Urinary bladder (tissue), 4 donors: ENCODE measurements around the gene BTBD9. TPM values are rescaled to one million over a fixed set of nuclear protein-coding genes. Genes with fewer than 3 reads are reported as not detected.
A peak's percentile ranks its signal among the peaks of the same experiment; 100 is the strongest.

Experiments used
- DNase-seq: peaks from one replicate; pipeline ENCODE4 v3.0.0-alpha.2; 2015; ENCODE audit errors: extremely low spot score
- H3K27ac ChIP-seq: one replicate; pipeline ENCODE4 v1.5.1; 2013; ENCODE audit warnings: low read depth, mild to moderate bottlenecking, moderate library complexity
- H3K36me3 ChIP-seq: one replicate; pipeline ENCODE4 v1.6.1; 2013; ENCODE audit warnings: mild to moderate bottlenecking, moderate library complexity; ENCODE audit not compliant: insufficient read depth
- H3K4me1 ChIP-seq: one replicate; pipeline ENCODE4 v1.6.1; 2013; ENCODE audit warnings: mild to moderate bottlenecking, moderate library complexity; ENCODE audit not compliant: insufficient read depth
- H3K4me3 ChIP-seq: one replicate; pipeline ENCODE4 v1.5.1; 2013; ENCODE audit warnings: low read depth, low read length
- WGBS: extraction: QIAGEN DNeasy Blood & Tissue Kit; methylation state at CpG from one replicate; pipeline ENCODE4 v1.1.7; 2013; 5-methylcytosine and 5-hydroxymethylcytosine counted together
- polyA plus RNA-seq: library from polyadenylated mRNA; stranded (reverse); fragments of 200-250 nt; gene quantifications from one replicate; pipeline ENCODE4 v1.2.3, GENCODE V29; 2013
- total RNA-seq: library from RNA; depleted of rRNA; stranded (reverse); fragments of >200 nt; gene quantifications from one replicate; pipeline ENCODE4 v1.2.3, GENCODE V29; 2014
- donor health status: healthy with polysubstance abuse.
- donor health status: healthy.

The BTBD9 gene
- total and polyA plus RNA-seq, 2 donors: 5.3 to 34.2 TPM

GRCh38 chr6:38378801-38379200 lies 260.9 kb downstream of the BTBD9 start:
- DNase-seq: no peak
- no peaks in the 10 kb centered on the region for H3K4me1 ChIP-seq
- no peaks in the 10 kb centered on the region for H3K36me3 ChIP-seq
- no peak overlapping the region for H3K27ac ChIP-seq
- no peak overlapping the region for H3K4me3 ChIP-seq
- WGBS: 88% methylated on average over 7 of the region's 7 CpGs

- no peak for DNase-seq
- Histone ChIP-seq H3K4me1 (no peaks in the 10 kb centered on the region), H3K36me3 (no peaks in the 10 kb centered on the region), H3K27ac (no peak overlapping the region), H3K4me3 (no peak overlapping the region)
- WGBS: 92% methylated on average over 2 of the region's 2 CpGs
These were observed 263.8 kb downstream of the BTBD9 start for GRCh38 chr6:38375937-38376336.

- H3K36me3 ChIP-seq: no peaks in the 10 kb centered on the region
- 97% methylated on average over 1 of the region's 1 CpG for WGBS
- no peak overlapping the region for H3K27ac ChIP-seq
- no peak overlapping the region for H3K4me3 ChIP-seq
- DNase-seq: no peak
- no peaks in the 10 kb centered on the region for H3K4me1 ChIP-seq
These were observed 264.4 kb downstream of the BTBD9 start for GRCh38 chr6:38375341-38375740.

- Histone ChIP-seq H3K36me3 (no peaks in the 10 kb centered on the region), H3K4me3 (no peak overlapping the region), H3K4me1 (no peaks in the 10 kb centered on the region), H3K27ac (no peak overlapping the region)
- DNase-seq: no peak
- WGBS: 95% methylated on average over 1 of the region's 1 CpG
These were observed 267.8 kb downstream of the BTBD9 start for GRCh38 chr6:38371881-38372280.

GRCh38 chr6:38370653-38371601 lies 268.8 kb downstream of the BTBD9 start:
- peak; percentile 28 for DNase-seq
- Histone ChIP-seq H3K4me3 (no peak overlapping the region), H3K4me1 (no peaks in the 10 kb centered on the region), H3K36me3 (no peaks in the 10 kb centered on the region), H3K27ac (no peak overlapping the region)
- 42% methylated on average over 8 of the region's 8 CpGs for WGBS

GRCh38 chr6:38367231-38367630 lies 272.5 kb downstream of the BTBD9 start:
- H3K36me3 ChIP-seq: no peaks in the 10 kb centered on the region
- H3K27ac ChIP-seq: no peak overlapping the region
- H3K4me3 ChIP-seq: no peak overlapping the region
- H3K4me1 ChIP-seq: no peaks in the 10 kb centered on the region
- no peak for DNase-seq

- Histone ChIP-seq H3K27ac (no peak overlapping the region), H3K36me3 (no peaks in the 10 kb centered on the region), H3K4me3 (no peak overlapping the region), H3K4me1 (no peaks in the 10 kb centered on the region)
- WGBS: 85% methylated on average over 3 of the region's 3 CpGs
- no peak for DNase-seq
These were observed 273.5 kb downstream of the BTBD9 start for GRCh38 chr6:38366234-38366633.

- 97% methylated on average over 2 of the region's 2 CpGs for WGBS
- no peak for DNase-seq
These were observed 275.0 kb downstream of the BTBD9 start for GRCh38 chr6:38364775-38365174.

GRCh38 chr6:38364127-38364526 lies 275.6 kb downstream of the BTBD9 start:
- no peak overlapping the region for H3K27ac ChIP-seq
- no peaks in the 10 kb centered on the region for H3K4me1 ChIP-seq
- no peak for DNase-seq
- H3K36me3 ChIP-seq: no peaks in the 10 kb centered on the region
- WGBS: 67% methylated on average over 3 of the region's 3 CpGs
- H3K4me3 ChIP-seq: no peak overlapping the region

More at GRCh38 chr6:38364775-38365174, 275.0 kb downstream of the BTBD9 start:
- Histone ChIP-seq H3K4me1 (no peaks in the 10 kb centered on the region), H3K36me3 (no peaks in the 10 kb centered on the region), H3K4me3 (no peak overlapping the region), H3K27ac (no peak overlapping the region)

- no peak overlapping the region for H3K27ac ChIP-seq
- 68% methylated on average over 4 of the region's 4 CpGs for WGBS
- peaks cover 3% of the 10 kb centered on the region for H3K4me1 ChIP-seq
- no peaks in the 10 kb centered on the region for H3K36me3 ChIP-seq
- no peak for DNase-seq
- H3K4me3 ChIP-seq: no peak overlapping the region
These were observed 284.2 kb downstream of the BTBD9 start for GRCh38 chr6:38355519-38355918.

GRCh38 chr6:38354905-38355304 lies 284.8 kb downstream of the BTBD9 start:
- peaks cover 3% of the 10 kb centered on the region for H3K4me1 ChIP-seq
- DNase-seq: no peak
- H3K27ac ChIP-seq: no peak overlapping the region
- 84% methylated on average over 1 of the region's 1 CpG for WGBS
- H3K36me3 ChIP-seq: no peaks in the 10 kb centered on the region
- H3K4me3 ChIP-seq: no peak overlapping the region

- H3K4me3 ChIP-seq: no peak overlapping the region
- peaks cover 3% of the 10 kb centered on the region for H3K4me1 ChIP-seq
- no peaks in the 10 kb centered on the region for H3K36me3 ChIP-seq
- no peak for DNase-seq
- H3K27ac ChIP-seq: no peak overlapping the region
- WGBS: 97% methylated on average over 1 of the region's 1 CpG
These were observed 285.7 kb downstream of the BTBD9 start for GRCh38 chr6:38354037-38354381.

- peaks cover 3% of the 10 kb centered on the region for H3K4me1 ChIP-seq
- H3K4me3 ChIP-seq: no peak overlapping the region
- no peak overlapping the region for H3K27ac ChIP-seq
- WGBS: 85% methylated on average over 7 of the region's 7 CpGs
- H3K36me3 ChIP-seq: no peaks in the 10 kb centered on the region
- DNase-seq: no peak
These were observed 286.3 kb downstream of the BTBD9 start for GRCh38 chr6:38353310-38354036.

- Histone ChIP-seq H3K27ac (no peak overlapping the region), H3K4me1 (no peaks in the 10 kb centered on the region), H3K36me3 (no peaks in the 10 kb centered on the region), H3K4me3 (no peak overlapping the region)
- DNase-seq: no peak
- 99% methylated on average over 1 of the region's 1 CpG for WGBS
These were observed 287.1 kb downstream of the BTBD9 start for GRCh38 chr6:38352636-38353035.
